Measurements from ENCODE around the gene ETS1. TPM values are rescaled to one million over a fixed set of nuclear protein-coding genes. Genes with fewer than 3 reads are reported as not detected.

ETS1 gene
- total RNA-seq, 1 donor = 317 TPM

DNA sequence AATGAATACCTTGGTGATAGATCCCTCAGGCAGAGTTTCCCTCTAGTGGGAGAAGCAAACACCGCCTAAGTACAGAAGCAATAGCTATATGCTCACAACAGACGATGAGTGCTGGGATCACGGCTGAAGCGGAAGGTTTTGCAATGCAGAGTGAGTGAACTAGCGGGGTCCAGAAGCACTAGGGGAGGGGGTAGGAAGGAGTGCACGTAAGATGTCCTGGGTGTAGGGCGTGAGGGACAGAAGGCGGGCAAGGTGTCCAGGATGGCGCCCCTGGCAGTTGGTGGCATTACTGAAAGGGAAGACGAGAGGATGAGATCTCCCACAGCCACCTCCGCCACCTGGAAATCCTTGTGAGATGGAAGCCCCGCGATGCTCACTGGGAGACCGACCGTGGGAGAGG lies 81.0 kb downstream of the ETS1 start:
- Histone ChIP-seq H3K27me3 (ENCODE audit: insufficient read depth, low read length) (no peaks in the 10 kb centered on the region), H3K4me1 (ENCODE audit: insufficient read depth, low read length) (peaks cover 98% of the 10 kb centered on the region), H3K9me3 (ENCODE audit: low read depth, low read length) (no peaks in the 10 kb centered on the region), H3K4me3 (ENCODE audit: low read length) (no peak overlapping the region)

DNA sequence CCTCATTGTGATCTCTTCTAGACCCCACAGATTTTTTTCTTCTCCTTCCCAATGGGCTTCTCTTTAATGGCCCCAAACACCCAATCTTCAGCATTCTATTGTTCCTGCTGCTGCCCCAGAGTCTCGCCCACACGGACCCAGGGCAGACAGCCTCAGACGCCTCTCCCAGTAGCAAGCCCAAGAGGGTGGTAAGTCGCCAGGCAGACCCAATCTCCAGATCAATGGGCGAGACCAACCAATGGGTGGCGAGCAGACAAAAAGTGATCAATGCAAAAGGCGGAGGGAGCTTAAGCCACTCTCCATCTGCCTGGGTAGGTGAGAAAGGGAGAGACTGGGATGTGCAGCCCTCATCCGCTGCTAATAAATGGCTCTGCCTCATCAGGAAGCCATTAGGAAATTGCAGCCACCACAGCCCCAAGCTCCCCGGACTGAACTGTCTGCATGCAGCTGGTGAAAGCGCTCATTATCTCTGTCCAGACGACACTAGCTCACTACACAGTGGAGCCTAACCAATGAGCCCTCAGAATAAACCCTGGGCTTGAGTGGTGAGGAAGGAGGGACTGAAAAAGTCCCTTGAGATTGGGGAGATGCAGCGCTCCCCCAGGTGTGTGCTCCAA lies 81.8 kb downstream of the ETS1 start:
- Histone ChIP-seq H3K4me3 (ENCODE audit: low read length) (no peak overlapping the region), H3K9me3 (ENCODE audit: low read depth, low read length) (no peaks in the 10 kb centered on the region), H3K4me1 (ENCODE audit: insufficient read depth, low read length) (peaks cover 98% of the 10 kb centered on the region), H3K27me3 (ENCODE audit: insufficient read depth, low read length) (no peaks in the 10 kb centered on the region)

GRCh38 chr11:128504486-128504885 lies 82.9 kb downstream of the ETS1 start:
- H3K4me1 ChIP-seq (ENCODE audit: insufficient read depth, low read length) = peaks cover 98% of the 10 kb centered on the region
- H3K4me3 ChIP-seq (ENCODE audit: low read length) = no peak overlapping the region
- no peaks in the 10 kb centered on the region for H3K9me3 ChIP-seq (ENCODE audit: low read depth, low read length)
- H3K27me3 ChIP-seq (ENCODE audit: insufficient read depth, low read length) = no peaks in the 10 kb centered on the region

- H3K9me3 ChIP-seq (ENCODE audit: low read depth, low read length) = no peaks in the 10 kb centered on the region
- no peaks in the 10 kb centered on the region for H3K27me3 ChIP-seq (ENCODE audit: insufficient read depth, low read length)
- no peak overlapping the region for H3K4me3 ChIP-seq (ENCODE audit: low read length)
- H3K4me1 ChIP-seq (ENCODE audit: insufficient read depth, low read length) = peaks cover 95% of the 10 kb centered on the region
Measured at GRCh38 chr11:128503245-128503991, 83.9 kb downstream of the ETS1 start.

DNA sequence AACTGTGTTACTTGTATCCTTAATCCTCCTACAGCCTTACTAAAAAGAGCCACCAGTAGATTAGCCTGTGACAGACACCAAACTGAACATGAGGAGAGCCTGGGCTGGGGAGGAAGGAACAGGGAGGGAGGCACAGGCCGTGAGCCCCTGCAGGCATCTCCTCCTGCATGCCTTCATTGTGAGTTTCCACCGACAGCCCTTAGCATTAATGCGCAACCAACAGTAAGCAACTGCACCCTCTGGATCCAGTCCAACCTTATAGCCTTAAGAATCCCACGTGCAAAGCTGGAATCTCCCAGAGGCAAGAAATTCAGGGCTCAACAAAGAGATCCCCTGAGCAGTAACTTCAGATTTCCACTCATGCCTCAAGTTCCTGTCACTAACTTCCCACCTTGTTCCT lies 84.6 kb downstream of the ETS1 start:
- H3K27me3 ChIP-seq (ENCODE audit: insufficient read depth, low read length) = no peaks in the 10 kb centered on the region
- H3K4me1 ChIP-seq (ENCODE audit: insufficient read depth, low read length) = peaks cover 95% of the 10 kb centered on the region
- H3K9me3 ChIP-seq (ENCODE audit: low read depth, low read length) = no peaks in the 10 kb centered on the region
- H3K4me3 ChIP-seq (ENCODE audit: low read length) = no peak overlapping the region

DNA sequence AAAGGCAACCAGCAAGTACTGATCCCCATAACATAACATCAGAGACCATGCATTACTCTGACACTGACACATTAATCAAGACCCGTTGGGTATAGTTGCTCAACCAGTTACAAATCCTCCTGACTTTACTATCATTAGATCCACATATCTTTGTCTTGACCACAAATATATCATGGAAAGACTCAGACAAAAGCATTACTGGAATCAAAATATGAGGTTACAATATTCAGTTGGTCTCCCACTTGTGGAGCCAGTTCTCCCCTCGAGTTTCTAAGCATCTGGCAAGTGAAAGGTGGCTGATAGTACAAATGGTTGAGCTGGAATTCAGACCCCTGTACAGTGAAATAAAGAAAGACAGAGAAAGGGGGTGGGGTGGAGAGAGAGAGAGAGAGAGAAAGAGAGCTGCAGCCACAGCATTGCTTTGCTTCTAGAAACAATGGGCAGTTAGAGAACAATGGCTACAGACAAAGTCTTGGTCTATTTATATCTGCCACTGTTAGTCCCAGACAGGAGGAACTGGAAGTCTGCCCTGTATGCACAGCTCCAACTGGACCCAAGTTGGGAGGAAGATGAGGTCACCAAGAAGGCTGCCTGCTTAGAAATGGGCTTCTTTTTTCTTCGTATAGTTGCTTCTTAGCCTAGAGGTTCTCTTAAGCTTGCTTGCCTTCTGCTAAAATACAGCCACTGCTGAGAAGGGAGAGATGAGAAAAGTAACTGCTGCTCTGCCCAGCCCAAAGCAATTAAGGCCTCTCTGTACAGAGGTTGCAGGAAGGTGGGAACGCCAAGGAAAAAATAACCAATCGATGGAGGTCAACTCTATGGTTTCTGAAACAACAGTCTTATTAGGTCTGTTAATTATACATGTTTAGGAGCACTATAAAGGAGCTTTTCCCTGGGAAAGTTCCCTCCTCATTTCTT lies 85.5 kb downstream of the ETS1 start:
- Histone ChIP-seq H3K4me3 (ENCODE audit: low read length) (no peak overlapping the region), H3K4me1 (ENCODE audit: insufficient read depth, low read length) (peaks cover 95% of the 10 kb centered on the region)

GRCh38 chr11:128501008-128501407 lies 86.3 kb downstream of the ETS1 start:
- no peak overlapping the region for H3K4me3 ChIP-seq (ENCODE audit: low read length)
- H3K4me1 ChIP-seq (ENCODE audit: insufficient read depth, low read length) = peaks cover 95% of the 10 kb centered on the region
- no peaks in the 10 kb centered on the region for H3K27me3 ChIP-seq (ENCODE audit: insufficient read depth, low read length)
- no peaks in the 10 kb centered on the region for H3K9me3 ChIP-seq (ENCODE audit: low read depth, low read length)

More for the DNA sequence above, 85.5 kb downstream of the ETS1 start:
- Histone ChIP-seq H3K27me3 (ENCODE audit: insufficient read depth, low read length) (no peaks in the 10 kb centered on the region), H3K9me3 (ENCODE audit: low read depth, low read length) (no peaks in the 10 kb centered on the region)

DNA sequence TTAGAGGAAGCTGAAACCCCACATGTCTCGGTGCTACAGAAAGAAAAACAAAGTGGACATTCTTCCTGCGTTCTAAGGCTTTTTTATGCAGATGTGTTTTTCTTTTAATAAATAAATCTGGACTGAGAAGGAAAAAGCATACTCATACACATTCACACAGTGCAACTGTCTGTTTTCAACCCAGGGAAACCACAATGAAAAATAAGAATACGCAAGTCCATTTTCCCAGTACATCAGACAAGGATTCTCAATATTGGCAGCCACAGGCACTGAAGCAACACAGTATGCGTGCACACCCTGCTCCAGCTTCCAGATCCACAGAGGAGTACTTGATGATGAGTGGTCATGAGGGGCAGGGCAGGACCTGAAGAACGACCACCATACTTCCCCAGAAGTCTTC lies 86.9 kb downstream of the ETS1 start:
- no peaks in the 10 kb centered on the region for H3K27me3 ChIP-seq (ENCODE audit: insufficient read depth, low read length)
- peaks cover 91% of the 10 kb centered on the region for H3K4me1 ChIP-seq (ENCODE audit: insufficient read depth, low read length)
- no peak overlapping the region for H3K4me3 ChIP-seq (ENCODE audit: low read length)
- H3K9me3 ChIP-seq (ENCODE audit: low read depth, low read length) = no peaks in the 10 kb centered on the region

GRCh38 chr11:128499613-128500253 lies 87.6 kb downstream of the ETS1 start:
- no peaks in the 10 kb centered on the region for H3K9me3 ChIP-seq (ENCODE audit: low read depth, low read length)
- H3K4me3 ChIP-seq (ENCODE audit: low read length) = no peak overlapping the region
- H3K27me3 ChIP-seq (ENCODE audit: insufficient read depth, low read length) = no peaks in the 10 kb centered on the region
- H3K4me1 ChIP-seq (ENCODE audit: insufficient read depth, low read length) = peaks cover 89% of the 10 kb centered on the region

DNA sequence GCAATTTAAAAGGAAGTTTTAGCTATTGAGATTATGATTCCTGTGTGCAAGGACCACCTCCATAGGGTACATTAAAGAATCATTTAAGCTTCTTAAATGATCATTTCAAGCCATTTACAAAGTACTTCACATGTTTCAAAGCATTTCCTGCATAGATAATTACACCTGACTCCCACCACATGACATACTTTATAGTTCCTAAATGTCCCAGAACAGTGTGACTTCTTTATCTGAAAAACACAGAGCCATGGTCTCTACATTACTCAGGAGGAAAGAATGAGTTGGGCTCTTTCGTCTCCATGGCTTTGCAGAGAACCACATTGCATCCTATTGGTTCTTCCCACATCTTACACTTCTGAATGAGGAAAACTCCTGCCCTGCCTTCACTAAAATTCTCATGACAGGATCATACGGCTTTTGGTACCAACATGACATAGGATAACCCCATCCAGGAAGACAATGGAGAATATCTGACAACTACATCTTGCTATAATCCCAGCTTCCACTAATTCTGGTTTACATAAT lies 88.6 kb downstream of the ETS1 start:
- no peaks in the 10 kb centered on the region for H3K27me3 ChIP-seq (ENCODE audit: insufficient read depth, low read length)
- no peaks in the 10 kb centered on the region for H3K9me3 ChIP-seq (ENCODE audit: low read depth, low read length)
- H3K4me1 ChIP-seq (ENCODE audit: insufficient read depth, low read length) = peaks cover 86% of the 10 kb centered on the region
- no peak overlapping the region for H3K4me3 ChIP-seq (ENCODE audit: low read length)

DNA sequence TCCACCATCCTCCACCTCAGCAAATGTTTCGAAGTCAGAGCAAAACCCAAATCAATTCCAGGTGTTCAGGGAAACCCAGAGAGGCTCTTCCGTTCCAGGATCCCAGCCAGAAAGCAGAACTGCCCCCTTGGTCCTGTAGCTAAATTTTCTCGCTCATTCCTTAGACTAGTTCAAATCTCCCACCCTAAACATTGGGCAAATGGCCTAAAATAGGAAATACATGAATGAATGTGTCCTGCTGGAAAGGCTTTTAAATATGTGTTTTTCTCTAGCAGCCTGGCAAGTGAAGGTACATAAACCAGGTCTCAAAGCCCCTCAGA lies 89.6 kb downstream of the ETS1 start:
- H3K4me1 ChIP-seq (ENCODE audit: insufficient read depth, low read length) = peaks cover 85% of the 10 kb centered on the region
- no peak overlapping the region for H3K4me3 ChIP-seq (ENCODE audit: low read length)
- H3K9me3 ChIP-seq (ENCODE audit: low read depth, low read length) = no peaks in the 10 kb centered on the region
- H3K27me3 ChIP-seq (ENCODE audit: insufficient read depth, low read length) = no peaks in the 10 kb centered on the region

DNA sequence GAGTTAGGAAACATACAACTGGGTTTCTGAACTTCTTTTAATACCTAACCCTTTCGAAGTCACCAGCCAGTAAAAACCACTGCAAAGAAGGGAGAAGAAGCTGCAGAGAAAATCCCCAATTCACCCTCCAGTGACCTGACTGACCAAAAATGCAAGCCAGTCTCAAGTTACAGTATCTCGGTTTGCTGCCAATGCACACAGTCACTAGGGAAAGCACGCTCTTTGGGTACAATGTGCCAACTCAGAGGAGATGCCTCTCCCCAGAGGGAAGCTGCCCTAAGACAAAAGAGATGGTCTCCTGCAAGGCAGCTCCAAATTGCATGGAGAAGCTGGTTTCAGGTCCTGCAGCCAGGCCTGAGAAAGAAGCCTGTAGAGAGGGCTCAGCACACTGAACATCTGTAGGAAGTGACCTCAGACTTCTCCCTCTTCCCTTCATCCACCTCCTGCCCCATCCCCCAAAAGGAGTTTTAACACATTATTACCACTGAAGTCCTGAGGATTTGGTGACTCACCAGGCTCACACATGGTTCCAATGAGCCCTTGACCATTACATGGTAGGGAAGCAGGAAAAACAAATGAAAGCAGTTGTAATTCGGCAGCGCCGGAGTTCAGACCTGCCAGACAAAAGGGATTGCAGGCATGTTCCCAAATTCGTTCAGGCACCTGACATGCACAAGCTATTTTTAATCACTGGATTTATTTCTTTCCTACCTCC lies 90.1 kb downstream of the ETS1 start:
- H3K4me3 ChIP-seq (ENCODE audit: low read length) = no peak overlapping the region
- no peaks in the 10 kb centered on the region for H3K9me3 ChIP-seq (ENCODE audit: low read depth, low read length)
- no peaks in the 10 kb centered on the region for H3K27me3 ChIP-seq (ENCODE audit: insufficient read depth, low read length)
- H3K4me1 ChIP-seq (ENCODE audit: insufficient read depth, low read length) = peaks cover 85% of the 10 kb centered on the region

DNA sequence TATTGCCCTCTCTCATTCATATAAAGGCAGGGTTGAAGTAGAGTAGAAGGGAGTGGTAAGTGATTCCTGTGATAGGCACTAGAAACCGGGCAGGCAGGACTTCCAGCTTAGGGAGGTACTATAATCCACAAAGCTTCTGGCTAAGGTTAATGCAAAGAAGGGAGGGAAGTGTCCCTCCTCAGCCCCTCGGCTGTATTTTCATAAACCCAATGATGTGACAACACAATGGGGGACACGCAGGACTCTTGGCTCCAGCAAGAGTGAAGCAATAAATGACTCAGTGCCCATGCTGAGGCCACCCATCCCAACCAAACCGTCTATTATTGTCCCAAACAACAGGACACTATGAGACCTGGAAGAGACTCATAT lies 90.7 kb downstream of the ETS1 start:
- Histone ChIP-seq H3K4me3 (ENCODE audit: low read length) (no peak overlapping the region), H3K9me3 (ENCODE audit: low read depth, low read length) (no peaks in the 10 kb centered on the region), H3K4me1 (ENCODE audit: insufficient read depth, low read length) (peaks cover 85% of the 10 kb centered on the region), H3K27me3 (ENCODE audit: insufficient read depth, low read length) (no peaks in the 10 kb centered on the region)

DNA sequence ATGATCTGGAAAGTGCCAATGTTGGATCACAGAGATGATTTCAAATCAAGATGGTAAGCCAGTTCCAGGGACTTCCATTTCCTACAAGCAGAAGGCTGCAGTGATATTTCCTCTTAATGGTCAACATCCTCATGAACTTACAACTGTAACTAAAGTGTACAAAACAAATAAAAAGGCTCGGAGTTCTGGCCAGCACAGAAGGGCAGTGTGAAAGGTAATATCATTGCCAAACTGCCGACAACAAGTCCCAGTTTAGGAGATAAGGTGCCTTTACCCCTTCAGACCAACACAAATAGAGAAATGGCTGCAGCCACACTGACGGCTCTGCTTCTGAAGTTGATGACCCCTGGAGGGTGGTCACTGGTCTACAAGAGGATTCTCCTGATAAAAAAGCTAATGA lies 91.1 kb downstream of the ETS1 start:
- Histone ChIP-seq H3K9me3 (ENCODE audit: low read depth, low read length) (no peaks in the 10 kb centered on the region), H3K4me3 (ENCODE audit: low read length) (no peak overlapping the region)

More for the DNA sequence above, 91.1 kb downstream of the ETS1 start:
- Histone ChIP-seq H3K4me1 (ENCODE audit: insufficient read depth, low read length) (peaks cover 86% of the 10 kb centered on the region), H3K27me3 (ENCODE audit: insufficient read depth, low read length) (no peaks in the 10 kb centered on the region)

Measured in mononuclear cell (primary cell).